K562 (cell line): Measurements from ENCODE around the gene NOTO. TPM values are rescaled to one million over a fixed set of nuclear protein-coding genes. Genes with fewer than 3 reads are reported as not detected.
A peak's percentile ranks its signal among the peaks of the same experiment; 100 is the strongest.

Experiments
- ARHGAP35 ChIP-seq: fragments of 450-650 bp; IDR thresholded peaks from 2 replicates; pipeline ENCODE4 v1.6.1; 2018; ENCODE audit not compliant: partially characterized antibody
- BRD4 ChIP-seq: fragments of 200-600 bp; sonication (generic); IDR thresholded peaks from 2 replicates; pipeline ENCODE4 v1.6.1; 2017; ENCODE audit warnings: inconsistent platforms
- CREB5 ChIP-seq: fragments of 250-450 bp; sonication (Bioruptor Pico); IDR thresholded peaks from 2 replicates; pipeline ENCODE4 v1.5.0; 2020; ENCODE audit warnings: mild to moderate bottlenecking
- MEIS2 ChIP-seq: fragments of 450-650 bp; IDR thresholded peaks from 2 replicates; pipeline ENCODE4 v1.6.1; 2014; ENCODE audit warnings: mild to moderate bottlenecking; ENCODE audit not compliant: partially characterized antibody
- PCBP1 ChIP-seq: fragments of 200-400 bp; formaldehyde crosslinking; IDR thresholded peaks from 2 replicates; pipeline ENCODE4 v1.6.1; 2018; ENCODE audit warnings: mild to moderate bottlenecking, low read depth, low read length; ENCODE audit not compliant: poor library complexity, severe bottlenecking
- PTTG1 ChIP-seq: fragments of 450-650 bp; IDR thresholded peaks from 2 replicates; pipeline ENCODE4 v1.6.1; 2016; ENCODE audit warnings: low read depth, mild to moderate bottlenecking, missing genetic modification characterization, missing compliant biosample characterization
- RBM25 ChIP-seq: fragments of 200-400 bp; formaldehyde crosslinking; IDR thresholded peaks from 2 replicates; pipeline ENCODE4 v1.6.1; 2018; ENCODE audit warnings: low read length, low read depth, moderate library complexity; ENCODE audit not compliant: severe bottlenecking
- SMAD4 ChIP-seq: fragments of 250-450 bp; sonication (Bioruptor Pico); conservative IDR thresholded peaks from 2 replicates; pipeline ENCODE4 v1.8.0; 2021; ENCODE audit warnings: inconsistent platforms, mild to moderate bottlenecking, moderate library complexity
- ZBTB1 ChIP-seq: sonication (generic); formaldehyde crosslinking; IDR thresholded peaks from 2 replicates; pipeline ENCODE4 v1.8.1; 2023; ENCODE audit warnings: missing genetic modification reagents, low read depth, mild to moderate bottlenecking, borderline replicate concordance
- ZNF184 ChIP-seq: sonication (generic); formaldehyde crosslinking; IDR thresholded peaks from 2 replicates; pipeline ENCODE4 v1.5.0; 2020; ENCODE audit warnings: missing genetic modification reagents
- ZNF518B ChIP-seq: fragments of 250-450 bp; sonication (Bioruptor Pico); IDR thresholded peaks from 2 replicates; pipeline ENCODE4 v1.5.0; 2021; ENCODE audit warnings: mild to moderate bottlenecking, moderate library complexity
- polyA plus RNA-seq, 8 experiments: library from polyadenylated mRNA; depleted of rRNA in 4 of 8; stranded (reverse) in 5 of 8; unstranded in 3 of 8; fragments of >200 nt; fragmentation: Nextera tagmentation in 2 of 8; fragmentation: Illumina TruSeq in 1 of 8; extraction: Ambion mirVana in 2 of 8; extraction: Trizol in 1 of 8; gene quantifications; 2 replicates each; pipeline versions ENCODE4 v1.2.1 to v1.2.3, GENCODE V29; 2011 to 2014; ENCODE audit warnings: inconsistent platforms in 1 of 8, missing spikeins in 1 of 8
- total RNA-seq, 7 experiments: library from RNA; depleted of rRNA in 6 of 7; stranded (reverse); fragments of >200 nt in 6 of 7; fragmentation: Illumina TruSeq in 2 of 7; extraction: Trizol in 2 of 7; gene quantifications; 2 replicates each; pipeline versions ENCODE4 v1.2.1 to v1.2.3, GENCODE V29; 2011 to 2021; ENCODE audit warnings: low replicate concordance in 1 of 7
- TF ChIP-seq, protein P1 (sequence below): sonication (generic); formaldehyde crosslinking; IDR thresholded peaks from 2 replicates; pipeline ENCODE4 v1.8.0; 2022; ENCODE audit warnings: mild to moderate bottlenecking, missing genetic modification reagents
- TF ChIP-seq, protein P2 (sequence below): fragments of 250-450 bp; sonication (Bioruptor Pico); IDR thresholded peaks from 2 replicates; pipeline ENCODE4 v1.8.0; 2022; ENCODE audit warnings: inconsistent platforms, mild to moderate bottlenecking, moderate library complexity, borderline replicate concordance
- TF ChIP-seq, protein P3 (sequence below): sonication (generic); formaldehyde crosslinking; IDR thresholded peaks from 2 replicates; pipeline ENCODE4 v1.8.0; 2022; ENCODE audit warnings: missing genetic modification reagents, mild to moderate bottlenecking, borderline replicate concordance

NOTO gene
- total and polyA plus RNA-seq, 9 of the 15 experiments (the other 6 are each of a cell fraction or from before 2014, with no cell fraction given) = not detected

DNA sequence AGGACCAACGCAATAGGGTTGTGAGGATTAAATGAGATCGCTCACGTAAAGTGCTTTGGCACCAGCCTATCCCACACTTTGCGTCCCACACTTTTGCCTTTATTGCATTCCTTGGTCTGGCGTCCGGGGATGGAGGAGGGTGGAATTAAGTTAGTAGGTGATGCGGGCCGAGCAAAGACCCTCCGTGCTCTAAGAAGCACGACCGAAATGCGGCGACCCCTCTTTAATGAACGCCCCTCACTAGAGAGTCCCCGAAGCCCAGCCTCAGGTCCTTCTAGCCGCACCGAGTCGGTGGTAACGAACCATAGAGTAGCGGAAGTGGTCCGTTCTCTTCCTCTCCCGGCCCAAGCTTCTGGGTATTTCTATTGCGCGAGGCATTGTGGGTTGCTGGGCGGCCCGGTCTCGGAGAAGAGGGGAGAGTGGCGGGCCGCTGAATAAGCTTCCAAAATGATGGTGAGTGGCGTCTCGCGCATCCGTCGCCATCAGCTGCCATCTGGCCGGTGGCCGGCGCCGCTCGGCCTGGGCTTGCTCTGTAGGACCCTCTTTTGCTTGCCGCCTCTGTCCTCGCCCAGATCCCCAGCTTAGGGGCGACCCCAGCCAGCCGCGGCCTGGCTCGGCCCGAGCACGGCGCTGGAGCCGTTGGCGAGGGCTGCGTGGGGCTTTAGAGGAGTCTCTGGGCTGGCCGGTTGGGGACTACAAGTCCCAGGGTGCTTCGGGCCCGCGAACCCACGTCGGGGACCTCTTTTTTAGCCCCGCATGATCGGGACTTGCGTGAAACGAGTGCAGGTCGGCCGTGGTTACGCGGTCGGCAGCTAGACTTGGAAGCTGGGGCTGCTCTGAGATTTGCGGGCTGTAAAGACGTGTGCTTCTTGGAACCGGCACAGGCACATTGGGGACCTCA, 31.8 kb downstream of the NOTO start, which contains the start of gene CCT7 (continued):
- no peak for TF ChIP-seq PTTG1 (tag)
- no peak for TF ChIP-seq ARHGAP35
- TF ChIP-seq SMAD4 (CRISPR knock-in tag) = no peak
- TF ChIP-seq, protein P1, sequence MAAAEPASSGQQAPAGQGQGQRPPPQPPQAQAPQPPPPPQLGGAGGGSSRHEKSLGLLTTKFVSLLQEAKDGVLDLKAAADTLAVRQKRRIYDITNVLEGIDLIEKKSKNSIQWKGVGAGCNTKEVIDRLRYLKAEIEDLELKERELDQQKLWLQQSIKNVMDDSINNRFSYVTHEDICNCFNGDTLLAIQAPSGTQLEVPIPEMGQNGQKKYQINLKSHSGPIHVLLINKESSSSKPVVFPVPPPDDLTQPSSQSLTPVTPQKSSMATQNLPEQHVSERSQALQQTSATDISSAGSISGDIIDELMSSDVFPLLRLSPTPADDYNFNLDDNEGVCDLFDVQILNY (CRISPR knock-in tag) = no peak
- TF ChIP-seq, protein P2, sequence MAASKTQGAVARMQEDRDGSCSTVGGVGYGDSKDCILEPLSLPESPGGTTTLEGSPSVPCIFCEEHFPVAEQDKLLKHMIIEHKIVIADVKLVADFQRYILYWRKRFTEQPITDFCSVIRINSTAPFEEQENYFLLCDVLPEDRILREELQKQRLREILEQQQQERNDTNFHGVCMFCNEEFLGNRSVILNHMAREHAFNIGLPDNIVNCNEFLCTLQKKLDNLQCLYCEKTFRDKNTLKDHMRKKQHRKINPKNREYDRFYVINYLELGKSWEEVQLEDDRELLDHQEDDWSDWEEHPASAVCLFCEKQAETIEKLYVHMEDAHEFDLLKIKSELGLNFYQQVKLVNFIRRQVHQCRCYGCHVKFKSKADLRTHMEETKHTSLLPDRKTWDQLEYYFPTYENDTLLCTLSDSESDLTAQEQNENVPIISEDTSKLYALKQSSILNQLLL (CRISPR knock-in tag) = no peak
- TF ChIP-seq MEIS2 = no peak
- TF ChIP-seq, protein P3, sequence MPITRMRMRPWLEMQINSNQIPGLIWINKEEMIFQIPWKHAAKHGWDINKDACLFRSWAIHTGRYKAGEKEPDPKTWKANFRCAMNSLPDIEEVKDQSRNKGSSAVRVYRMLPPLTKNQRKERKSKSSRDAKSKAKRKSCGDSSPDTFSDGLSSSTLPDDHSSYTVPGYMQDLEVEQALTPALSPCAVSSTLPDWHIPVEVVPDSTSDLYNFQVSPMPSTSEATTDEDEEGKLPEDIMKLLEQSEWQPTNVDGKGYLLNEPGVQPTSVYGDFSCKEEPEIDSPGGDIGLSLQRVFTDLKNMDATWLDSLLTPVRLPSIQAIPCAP (CRISPR knock-in tag) = 0 out of 2 replicates have a peak, but pooled peaks have one; percentile 78
- TF ChIP-seq PCBP1 = peak; percentile 82
- TF ChIP-seq ZNF184 (CRISPR knock-in tag) = no peak
- no peak for TF ChIP-seq CREB5 (CRISPR knock-in tag)
- peak; percentile 91 for TF ChIP-seq BRD4
- TF ChIP-seq ZBTB1 (CRISPR knock-in tag) = no peak
- no peak for TF ChIP-seq ZNF518B
- no peak for TF ChIP-seq RBM25
